HG03066 (cell line): ENCODE results near the gene CALM1.

Experiments
- ATAC-seq: cut with Tn5 transposase; IDR thresholded peaks from one replicate; pipeline ENCODE4 v1.9.1; 2021; ENCODE audit warnings: low read depth; ENCODE audit not compliant: unreplicated experiment

CALM1 gene

GRCh38 chr14:90396341-90397339, at the start of gene CALM1:
Gene CALM1, plus strand, starts transcription at chr14:90397029. Its CDS starts 202 bp downstream, at chr14:90397231.
- peak; percentile 60 for ATAC-seq

GRCh38 chr14:90348270-90348669, 48.6 kb upstream of the CALM1 start:
- ATAC-seq: no peak

GRCh38 chr14:90349739-90350138, 47.1 kb upstream of the CALM1 start:
- ATAC-seq: no peak

GRCh38 chr14:90354551-90355298, 42.1 kb upstream of the CALM1 start:
- no peak for ATAC-seq

GRCh38 chr14:90355540-90356518, 41.0 kb upstream of the CALM1 start:
- ATAC-seq: no peak

GRCh38 chr14:90356925-90357324, 39.9 kb upstream of the CALM1 start:
- ATAC-seq: no peak

GRCh38 chr14:90358359-90358758, 38.5 kb upstream of the CALM1 start:
- no peak for ATAC-seq

GRCh38 chr14:90361865-90362557, 34.8 kb upstream of the CALM1 start:
- no peak for ATAC-seq

GRCh38 chr14:90362558-90362896, 34.3 kb upstream of the CALM1 start:
- no peak for ATAC-seq

GRCh38 chr14:90368946-90369721, 27.7 kb upstream of the CALM1 start:
- no peak for ATAC-seq

- no peak for ATAC-seq
These were observed 22.9 kb upstream of the CALM1 start for GRCh38 chr14:90373887-90374286.

GRCh38 chr14:90374813-90375212, 22.0 kb upstream of the CALM1 start:
- ATAC-seq: no peak

GRCh38 chr14:90375934-90376333, 20.9 kb upstream of the CALM1 start:
- no peak for ATAC-seq

GRCh38 chr14:90378249-90378648, 18.6 kb upstream of the CALM1 start:
- ATAC-seq: no peak

- no peak for ATAC-seq
These were observed 17.7 kb upstream of the CALM1 start for GRCh38 chr14:90379106-90379505.

GRCh38 chr14:90381011-90381786, 15.6 kb upstream of the CALM1 start:
- no peak for ATAC-seq

GRCh38 chr14:90381999-90382451, 14.8 kb upstream of the CALM1 start:
- no peak for ATAC-seq

- ATAC-seq: peak; percentile 2
These were observed 14.2 kb upstream of the CALM1 start for GRCh38 chr14:90382491-90383125.
